HL-60 (cell line): ENCODE data around the gene PMIS2.

Experiments
- CTCF ChIP-seq: IDR thresholded peaks from one replicate; pipeline ENCODE4 v1.5.1; 2011; ENCODE audit warnings: low read length, control low read depth, inconsistent platforms; ENCODE audit not compliant: insufficient read depth
- REST ChIP-seq: IDR thresholded peaks from 2 replicates; pipeline ENCODE4 v1.6.1; 2012; ENCODE audit warnings: low read depth; ENCODE audit not compliant: insufficient replicate concordance
- SPI1 ChIP-seq: IDR thresholded peaks from 2 replicates; pipeline ENCODE4 v1.6.1; 2012; ENCODE audit warnings: low read depth, mild to moderate bottlenecking, borderline replicate concordance

- TF ChIP-seq CTCF (no peak), REST (no peak), SPI1 (no peak)
These were observed 23.2 kb upstream of the PMIS2 start for GRCh38 chr19:35562776-35563175.
